Activated T-cell treated with anti-CD3 and anti-CD28 coated beads, Interleukin-2, amount 50 U/mL, for 48 hours (primary cell): ENCODE measurements around the gene RPRD1B.

Source experiments
- DNase-seq, 2 experiments: peaks; one replicate each; pipeline ENCODE4 v3.0.0-alpha.2; 2020

The RPRD1B gene

DNA sequence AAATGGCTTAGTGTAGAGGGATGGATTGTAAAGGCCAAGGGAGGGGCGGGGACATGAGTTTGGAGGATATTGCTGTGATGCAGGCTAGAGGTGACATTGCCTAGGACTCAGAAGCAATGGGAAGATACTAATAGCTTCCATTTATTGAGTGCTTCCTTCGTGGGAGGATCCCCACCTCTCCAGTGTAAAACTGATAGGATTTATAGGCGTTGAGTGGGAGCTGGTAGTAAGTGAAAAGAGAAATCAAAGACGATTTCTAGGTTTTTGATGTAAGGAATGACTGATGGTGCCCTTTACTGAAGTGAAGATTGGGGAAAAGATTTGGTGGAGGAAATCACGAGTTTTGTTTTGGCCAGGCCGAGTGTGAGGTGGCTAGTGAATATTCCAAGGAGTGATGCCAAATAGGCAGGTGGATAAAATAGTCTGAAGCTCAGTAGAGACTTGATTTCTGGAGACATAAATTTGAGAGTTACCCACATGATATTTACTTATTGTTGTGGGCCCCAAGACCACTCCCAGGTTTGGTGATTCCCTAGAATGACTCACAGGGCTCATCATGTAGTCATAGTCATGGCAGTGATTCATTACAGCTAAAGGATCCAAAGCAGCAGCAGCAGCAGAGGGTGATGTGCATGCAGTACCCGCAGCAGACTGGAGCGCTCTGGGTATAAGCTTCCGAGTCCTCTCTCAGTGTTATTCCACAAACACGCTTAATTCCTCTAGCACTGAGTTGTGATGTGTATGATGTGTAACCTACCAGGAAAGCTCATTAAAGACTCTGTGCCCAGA is 10.2 kb downstream of the RPRD1B start:
- peak in 1 of 2 experiments; percentile 50 for DNase-seq

DNA sequence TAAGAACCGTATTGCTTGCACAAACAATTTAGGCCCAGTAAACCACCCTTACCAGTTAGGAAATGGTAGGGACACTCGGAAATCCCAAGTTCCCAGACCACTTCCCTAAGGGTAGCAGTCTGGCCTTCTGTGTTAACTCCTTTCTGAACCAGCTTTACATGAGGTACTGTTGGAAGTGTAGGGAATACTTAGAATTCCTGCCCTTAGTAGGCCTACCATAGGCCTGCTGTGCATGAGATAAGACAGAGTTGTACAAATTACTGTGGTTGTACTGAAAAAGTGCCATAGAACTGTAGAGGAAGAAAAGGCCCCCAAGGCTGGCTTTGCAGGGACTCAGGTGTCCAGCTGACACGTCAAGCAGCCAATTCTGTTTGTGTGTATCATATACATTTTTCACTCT is 11.1 kb downstream of the RPRD1B start:
- no peak for DNase-seq

DNA sequence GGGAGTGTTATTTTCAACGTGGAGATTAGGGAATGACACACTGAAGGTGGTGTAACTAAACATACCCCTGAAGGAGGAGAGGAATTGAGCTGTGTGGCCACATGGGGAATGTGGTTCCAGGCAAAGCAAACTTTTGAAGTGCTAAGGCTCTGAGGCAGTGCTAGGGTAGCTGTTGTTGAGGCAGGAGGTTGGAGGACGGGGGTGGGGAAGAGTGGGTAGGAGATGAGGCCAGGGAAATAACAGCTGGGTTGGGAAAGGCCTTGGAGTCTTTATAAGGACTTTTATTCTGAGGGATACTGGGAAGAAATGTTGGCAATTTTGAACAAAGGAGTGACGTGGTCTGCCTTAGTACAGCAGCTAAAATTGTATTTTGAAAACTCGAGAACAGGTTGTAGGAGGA is 13.0 kb downstream of the RPRD1B start:
- no peak for DNase-seq

DNA sequence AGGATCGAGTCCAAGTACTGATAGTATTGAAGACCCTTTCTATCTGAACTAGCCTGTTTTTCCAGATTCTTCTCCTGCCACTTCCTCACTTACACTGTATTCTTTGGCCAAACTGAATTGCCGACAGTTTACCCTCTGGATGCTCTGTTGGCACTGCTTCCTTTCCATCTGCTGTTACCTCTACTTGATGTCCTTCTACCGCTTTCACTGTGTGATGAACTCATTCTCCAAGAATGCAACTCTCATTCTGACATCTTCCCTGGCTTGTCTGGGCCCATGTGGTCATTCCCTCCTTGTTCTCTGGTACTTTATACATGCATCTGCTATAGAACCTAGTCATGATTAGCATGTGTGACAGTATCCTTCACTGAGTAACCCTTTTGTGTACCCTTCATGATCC is 16.3 kb downstream of the RPRD1B start:
- no peak for DNase-seq

DNA sequence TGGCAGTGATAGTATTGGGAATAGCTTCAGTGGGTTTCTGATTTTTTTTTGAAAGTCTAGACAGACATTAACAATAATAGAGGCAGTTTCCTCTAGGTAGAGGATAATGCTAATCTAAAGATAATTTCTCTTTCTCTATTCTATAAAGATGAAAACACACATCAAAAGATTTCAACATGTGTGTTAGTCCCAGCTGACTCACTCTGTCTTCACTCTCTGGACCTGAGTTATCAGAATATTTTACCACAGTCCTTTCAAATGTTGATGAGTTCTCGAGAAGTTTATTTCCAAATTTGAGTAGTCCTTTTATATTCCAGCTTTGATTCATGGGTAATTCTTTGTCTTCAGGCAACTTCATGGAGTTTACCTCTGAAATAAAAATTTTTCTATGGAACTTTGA is 17.1 kb downstream of the RPRD1B start:
- DNase-seq = no peak

DNA sequence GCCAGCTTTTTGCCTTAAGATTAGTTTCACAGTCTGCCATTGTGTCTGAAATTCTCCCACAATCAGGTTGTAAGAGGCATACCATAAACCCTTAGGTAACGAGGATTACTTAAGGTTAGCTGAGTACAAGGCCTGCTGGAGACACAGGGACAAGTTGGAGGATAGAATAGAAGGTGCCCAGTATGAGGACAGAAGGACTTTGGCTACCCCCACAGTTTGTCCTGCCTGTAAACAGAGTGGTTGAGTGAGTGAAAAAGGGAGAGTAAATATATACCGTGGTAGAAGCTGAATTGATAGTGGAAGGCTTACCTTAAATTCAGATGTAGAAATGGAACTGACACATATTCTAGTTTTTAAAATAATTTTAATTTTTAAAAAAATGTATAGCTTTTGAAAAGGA is 19.3 kb downstream of the RPRD1B start:
- DNase-seq = no peak

DNA sequence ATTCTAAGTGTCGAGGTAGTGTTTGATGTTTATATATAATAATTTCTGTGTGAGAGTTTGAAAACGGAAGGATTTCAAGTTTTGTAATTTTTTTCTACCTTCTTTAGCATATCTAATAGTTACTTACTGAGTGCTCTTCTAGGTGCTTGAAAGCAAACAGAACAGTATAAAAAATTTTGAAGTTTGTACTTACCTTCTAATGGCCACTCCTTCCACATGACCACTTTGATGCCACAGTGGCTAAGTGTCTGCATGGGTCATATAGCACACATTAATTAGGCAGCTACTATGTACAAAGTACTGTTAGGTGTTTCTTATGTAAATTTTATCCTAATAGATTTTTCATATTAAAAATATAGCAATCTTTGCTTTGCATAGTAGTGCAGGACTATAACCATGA is 21.1 kb downstream of the RPRD1B start:
- no peak for DNase-seq

DNA sequence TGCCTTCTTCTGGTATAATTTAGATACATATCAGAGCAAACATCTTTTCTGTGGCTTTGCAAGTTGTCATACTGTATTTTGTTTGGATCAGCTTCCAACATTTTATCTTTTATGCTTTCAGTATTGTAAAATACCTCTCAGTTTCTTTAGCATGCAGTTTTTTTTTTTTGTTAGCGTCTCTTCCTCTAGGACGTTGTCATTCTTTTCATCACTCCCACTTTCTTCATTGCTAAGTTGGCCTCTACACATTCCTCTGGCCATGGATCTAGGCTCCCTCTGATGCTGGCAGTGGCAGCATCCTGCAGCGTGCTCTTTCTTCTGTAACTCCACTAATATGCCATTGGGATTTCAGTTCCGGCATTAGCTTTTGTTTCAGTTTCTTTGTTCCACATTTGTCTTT is 21.7 kb downstream of the RPRD1B start:
- no peak for DNase-seq

DNA sequence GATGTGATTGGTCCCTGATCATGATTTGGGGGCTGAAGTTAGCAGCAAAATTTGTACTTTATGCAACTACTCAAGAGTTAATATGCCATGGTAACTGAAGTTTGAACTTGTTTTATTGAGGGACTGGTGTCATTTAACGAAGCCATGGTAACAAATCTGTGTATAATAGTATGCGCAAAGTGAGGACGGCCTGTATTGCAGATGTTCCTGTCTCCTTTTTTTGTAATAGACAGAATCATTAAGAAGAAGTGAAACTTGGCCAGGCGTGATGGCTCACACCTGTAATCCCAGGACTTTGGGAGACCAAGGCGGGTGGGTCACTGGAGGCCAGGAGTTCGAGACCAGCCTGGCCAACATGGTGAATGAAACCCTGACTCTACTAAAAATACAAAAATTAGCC is 22.3 kb downstream of the RPRD1B start:
- DNase-seq = no peak

DNA sequence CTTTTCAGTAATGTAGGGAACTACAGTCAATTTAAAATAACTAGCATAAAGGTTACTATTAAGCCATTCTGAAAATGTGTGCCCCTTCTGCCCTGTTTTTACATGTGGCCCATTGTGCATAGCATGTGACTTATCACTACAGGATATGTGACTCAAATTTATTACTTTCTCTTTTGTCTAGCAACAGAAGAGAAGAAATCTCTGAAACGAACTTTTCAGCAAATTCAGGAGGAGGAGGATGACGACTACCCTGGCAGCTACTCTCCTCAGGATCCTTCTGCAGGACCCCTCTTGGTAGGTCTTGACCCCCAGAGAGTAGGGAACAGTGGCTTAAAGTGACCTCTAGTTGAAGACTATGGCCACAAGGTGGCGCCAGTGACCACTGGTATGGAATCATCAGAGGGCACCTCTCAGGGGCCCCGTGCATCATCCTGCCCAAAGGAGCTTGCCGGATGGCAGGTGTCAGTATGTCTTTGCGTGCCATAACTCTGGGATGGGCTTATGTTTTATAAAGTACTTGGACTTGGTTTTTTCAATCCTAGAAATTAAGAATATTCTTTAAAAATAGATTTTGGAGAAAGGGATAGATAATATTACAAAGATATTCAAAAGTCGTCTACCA is 23.9 kb downstream of the RPRD1B start:
- peak; percentile 82 to 84 for DNase-seq

DNA sequence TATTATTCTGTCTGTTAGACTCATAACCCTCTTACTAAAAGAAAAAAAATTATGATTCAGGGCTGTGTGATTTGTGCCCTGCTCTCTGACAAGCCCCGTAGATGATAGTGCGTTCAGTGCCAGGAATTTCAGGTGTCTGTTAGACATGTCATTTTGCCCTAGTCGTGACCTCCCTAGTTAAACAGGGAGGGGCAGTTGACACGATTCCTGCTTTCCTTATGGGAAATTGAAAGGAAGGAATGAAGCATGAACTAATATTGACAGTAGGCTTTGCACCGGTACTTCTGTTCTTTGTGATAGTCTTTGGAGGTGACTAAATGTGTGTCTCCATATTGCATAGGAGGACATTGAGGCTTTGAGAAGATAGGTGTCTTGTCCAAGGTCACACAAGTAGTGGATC is 26.3 kb downstream of the RPRD1B start:
- no peak for DNase-seq

DNA sequence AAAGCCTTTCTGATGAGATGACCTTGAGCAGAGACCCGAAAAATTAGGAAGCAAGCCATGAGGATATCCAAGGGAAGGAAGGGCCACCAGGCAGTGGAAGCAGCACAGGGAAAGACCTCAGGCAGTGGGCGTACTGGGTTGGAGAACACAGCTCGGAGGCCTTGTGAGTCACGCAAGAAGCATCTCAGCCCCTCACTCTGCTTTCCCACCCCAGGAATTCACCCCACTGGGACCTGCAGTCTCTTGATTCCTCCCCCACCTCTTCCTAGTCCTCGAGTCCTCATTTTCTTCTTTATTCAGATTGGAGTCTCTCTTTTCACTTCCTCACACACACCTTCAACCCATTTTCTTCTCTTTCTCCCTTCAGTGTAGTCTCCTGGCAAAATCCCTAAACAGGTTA is 27.0 kb downstream of the RPRD1B start:
- no peak for DNase-seq

DNA sequence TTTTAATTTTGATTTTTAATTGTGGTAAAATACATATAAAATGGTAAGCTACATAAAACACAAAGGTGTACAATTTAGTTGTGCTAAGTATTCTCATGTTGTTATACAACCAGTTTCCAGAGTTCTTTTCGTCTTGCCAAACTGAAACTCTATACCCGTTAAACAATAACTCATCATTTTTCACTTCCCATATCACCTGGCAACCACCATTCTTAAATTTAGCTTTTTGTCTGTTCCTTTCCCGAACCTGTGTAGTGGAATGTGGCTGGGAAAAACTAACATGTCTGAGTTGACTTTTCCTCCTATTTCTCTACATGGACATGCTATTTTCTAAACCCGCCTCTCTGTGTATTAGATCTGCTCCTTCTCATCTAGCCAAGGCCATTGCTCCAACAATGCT is 27.6 kb downstream of the RPRD1B start:
- no peak for DNase-seq

DNA sequence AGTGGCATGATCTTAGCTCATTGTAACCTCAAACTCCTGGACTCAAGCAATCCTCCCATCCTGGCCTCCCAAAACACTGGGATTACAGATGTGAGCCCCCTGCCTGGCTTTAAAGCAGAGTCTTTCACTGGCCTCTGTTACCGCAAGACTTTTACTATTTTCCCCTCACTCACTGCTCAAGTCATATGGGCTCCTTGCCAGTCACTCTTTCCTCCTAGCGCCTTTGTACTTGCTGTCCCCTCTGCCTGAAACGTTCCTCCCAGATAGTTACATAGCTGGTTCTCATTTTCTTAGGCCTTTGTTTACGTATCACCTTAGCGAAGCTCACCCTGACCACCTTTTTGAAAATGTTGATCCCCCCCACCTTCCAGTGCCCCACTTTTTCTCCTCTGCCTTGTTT is 29.3 kb downstream of the RPRD1B start:
- DNase-seq = no peak

DNA sequence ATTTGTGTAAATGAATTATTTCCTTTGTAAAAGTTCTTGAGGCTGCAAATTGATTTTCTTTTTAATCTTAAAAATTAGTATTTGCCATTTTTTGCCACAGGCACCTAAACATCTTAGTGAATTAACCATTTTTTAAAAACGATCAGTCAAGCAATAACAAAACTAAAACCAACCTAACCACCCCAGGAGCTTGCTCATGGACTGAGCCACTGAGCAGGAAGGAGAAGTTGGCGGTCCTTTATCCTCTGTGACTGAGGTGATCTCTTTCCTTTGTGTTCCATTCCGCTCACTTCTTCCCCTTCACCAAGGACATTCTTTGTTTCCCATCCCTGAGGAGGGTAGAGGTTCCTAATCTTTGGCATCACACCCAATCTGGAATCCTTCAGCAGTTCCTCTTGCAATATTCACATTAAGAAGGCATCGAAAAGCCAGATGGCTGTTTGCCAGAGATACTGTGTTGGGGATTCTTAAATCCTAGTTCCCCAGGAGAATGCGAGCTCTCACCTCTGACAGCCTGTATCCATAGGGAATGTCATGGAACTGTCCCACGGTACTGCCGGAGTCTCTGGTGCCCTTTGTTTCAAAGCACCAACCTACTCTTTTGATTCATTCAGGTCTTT is 30.5 kb downstream of the RPRD1B start:
- no peak for DNase-seq

DNA sequence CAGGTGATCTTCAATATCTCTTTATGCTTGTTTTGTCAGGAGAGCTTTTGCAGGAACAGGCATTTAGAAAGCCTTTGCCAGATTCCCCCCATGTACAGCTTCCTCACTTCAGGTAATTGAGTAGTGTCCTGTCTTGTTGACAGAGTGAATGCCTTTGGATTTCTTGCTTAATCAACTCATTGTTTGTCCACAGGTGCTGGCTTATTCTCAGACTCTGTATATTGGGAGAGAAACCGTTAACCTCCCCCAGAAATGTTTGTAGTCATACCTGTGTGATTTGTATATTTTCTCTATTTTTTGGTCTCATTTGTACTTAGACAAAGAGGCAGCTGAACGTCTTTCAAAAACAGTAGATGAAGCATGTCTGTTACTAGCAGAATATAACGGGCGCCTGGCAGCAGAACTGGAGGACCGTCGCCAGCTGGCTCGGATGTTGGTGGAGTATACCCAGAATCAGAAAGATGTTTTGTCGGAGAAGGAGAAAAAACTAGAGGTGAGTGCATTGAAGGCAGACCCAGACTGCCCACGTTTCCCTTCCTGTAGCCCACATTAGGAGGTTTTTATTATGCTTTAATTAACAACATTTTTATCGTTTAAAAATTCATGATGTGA is 32.3 kb downstream of the RPRD1B start:
- DNase-seq = no peak

DNA sequence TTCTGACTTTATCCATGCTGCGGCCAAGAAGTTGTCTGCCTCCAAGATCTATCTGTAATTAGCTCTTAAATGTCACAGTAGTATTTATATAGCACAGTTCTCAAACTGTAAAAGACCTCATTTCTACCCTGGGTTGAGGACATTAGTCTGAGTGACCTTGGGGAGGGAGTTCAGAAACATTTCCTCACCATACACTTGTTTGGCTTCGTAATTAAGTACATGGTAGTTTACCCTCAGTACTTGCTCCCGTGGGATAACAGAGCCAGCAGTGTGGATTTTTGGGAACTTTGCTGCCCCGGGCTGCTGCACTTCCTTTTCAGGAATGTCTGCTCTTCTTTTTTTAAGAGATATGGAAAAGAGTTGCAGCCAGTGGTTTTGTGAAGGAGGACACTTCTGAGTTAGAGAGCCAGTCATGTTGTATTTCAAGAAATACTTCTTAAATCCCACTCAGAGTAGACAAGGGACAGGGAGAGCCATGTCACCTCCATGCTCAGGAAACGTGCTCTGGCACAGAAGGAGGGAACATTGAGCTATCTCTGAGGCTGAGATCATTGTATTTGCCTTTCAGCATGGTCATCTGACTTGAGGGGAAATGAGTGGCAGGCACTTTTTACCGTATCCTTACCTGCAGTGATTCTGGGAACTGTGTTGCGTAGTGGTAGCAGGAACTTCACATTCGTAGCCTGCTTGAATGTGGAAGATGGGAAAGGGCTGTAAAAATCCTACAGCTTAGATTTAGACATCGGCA is 33.6 kb downstream of the RPRD1B start:
- no peak for DNase-seq

DNA sequence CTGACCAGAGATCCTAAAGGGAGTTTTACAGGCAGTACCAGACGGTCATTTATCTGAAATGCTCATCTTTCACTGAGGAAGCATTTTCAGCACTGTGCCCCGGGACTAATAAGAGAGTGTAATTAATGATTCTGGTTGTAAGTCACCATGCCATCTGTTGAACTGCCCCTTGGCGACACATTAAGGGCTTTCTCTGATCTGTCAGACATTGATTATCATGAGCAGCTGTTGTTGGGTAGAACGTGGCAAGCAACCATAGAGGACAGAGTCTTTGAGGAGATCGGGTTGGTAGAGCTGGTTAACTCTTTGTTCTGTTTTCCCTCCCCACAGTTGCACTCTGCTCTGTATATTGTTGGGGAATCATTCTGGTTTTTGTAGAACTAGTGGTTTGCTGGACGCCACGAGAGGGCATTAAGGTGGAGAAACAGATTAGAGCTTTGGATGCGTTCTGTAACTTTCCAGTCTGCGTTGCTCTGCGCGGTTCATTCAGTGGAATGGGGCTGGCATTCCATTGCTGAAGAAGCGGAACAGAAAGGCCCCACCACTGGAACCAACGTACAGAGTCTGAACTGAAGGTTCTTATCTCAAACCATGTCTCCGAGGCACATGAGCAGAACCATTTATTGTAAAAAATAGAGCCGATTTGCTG is 34.3 kb downstream of the RPRD1B start:
- no peak for DNase-seq

DNA sequence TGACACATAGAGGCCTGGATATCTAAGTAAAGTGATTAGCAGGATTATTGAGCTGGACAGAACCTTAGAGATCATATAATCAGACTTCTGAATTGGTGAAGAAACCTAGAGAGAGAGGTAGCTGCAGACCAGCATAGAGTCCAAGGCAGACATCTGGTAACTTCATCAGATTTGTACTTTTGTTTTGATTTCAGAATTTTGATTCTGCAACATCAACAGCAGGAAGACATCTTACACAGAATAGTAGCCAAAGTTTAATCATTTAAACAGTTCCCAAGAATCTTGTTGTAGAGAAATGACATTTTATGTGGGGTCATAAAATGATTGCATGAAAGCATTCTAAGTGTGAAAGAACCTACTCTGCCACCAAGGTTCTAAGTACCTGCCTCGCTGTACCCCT is 39.4 kb downstream of the RPRD1B start:
- no peak for DNase-seq

DNA sequence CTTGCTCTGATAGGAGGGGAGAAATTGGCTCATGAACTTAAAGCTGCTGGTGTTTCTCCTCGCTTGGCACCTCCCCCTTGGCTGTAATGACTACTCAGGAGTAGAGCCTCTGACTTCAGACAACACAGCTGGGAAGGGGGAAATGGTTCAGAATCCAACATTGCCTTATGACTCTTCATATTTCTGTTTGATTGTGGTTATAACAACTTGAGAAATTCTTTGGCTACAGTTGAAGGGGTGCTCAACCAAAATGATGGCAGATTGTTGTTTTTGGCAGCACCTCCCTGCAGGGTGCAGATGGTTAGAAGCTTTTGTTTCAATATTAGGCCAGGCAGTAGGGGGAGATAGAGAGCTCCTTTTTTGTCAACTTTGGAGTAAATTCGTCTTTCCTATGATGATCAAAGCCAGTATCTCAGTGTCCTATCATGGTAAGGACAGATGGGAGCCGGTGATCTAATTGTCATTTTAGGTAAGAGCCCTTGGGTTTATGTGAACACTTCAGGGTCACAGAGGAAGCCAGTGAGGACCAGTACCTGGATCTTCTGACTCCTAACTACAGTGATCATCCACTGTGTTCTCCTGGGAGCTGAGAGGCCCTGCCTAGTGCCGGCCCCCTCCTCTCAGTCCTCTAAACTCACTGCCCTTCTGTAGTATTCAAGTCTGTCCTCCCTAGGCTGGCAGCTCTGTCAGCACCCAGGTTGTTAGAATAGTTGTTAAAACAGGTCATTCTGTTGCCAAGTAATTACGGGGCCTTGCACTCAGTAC is 39.9 kb downstream of the RPRD1B start:
- no peak for DNase-seq

DNA sequence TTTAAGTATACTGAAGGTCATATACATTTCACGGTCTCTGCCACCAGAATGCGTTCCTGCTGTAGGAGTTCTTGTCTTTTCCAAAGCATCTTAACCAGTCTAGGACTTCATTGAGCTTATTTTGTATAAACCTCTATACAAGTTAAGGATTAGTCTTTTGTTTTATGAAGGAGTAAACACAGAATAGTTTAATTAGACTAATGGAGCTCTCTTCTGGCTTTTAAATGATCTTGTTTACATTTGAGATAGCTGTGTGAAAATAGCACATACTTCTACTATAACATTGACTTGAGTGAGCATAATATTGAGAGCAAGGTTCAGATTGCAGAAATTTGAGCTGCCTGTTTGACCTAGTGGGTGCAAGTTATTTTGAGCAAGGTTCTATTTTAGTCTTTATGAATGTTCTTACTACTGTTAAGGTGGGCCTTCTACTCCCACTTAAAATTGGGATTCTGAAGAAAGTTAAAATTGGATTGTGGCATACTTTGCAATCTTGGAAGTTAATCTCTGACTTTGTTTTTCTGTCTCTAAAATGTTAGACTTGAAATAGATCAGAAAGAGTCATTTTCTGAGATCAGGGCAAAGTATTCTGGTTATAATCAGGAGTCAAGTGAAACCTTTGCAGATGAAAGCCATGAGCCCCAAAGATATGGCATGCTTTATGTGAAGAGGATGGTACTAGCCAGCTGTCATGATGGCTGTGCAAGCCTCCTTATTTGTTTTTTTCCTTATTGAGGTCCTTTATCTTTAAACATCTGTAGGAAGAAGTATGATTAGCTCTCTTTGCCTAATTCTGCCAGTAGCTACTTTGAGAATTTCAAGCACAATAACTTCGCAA is 41.8 kb downstream of the RPRD1B start:
- DNase-seq = no peak
